EL (cell line): ENCODE data around the gene CFHR4.
"Not testable (repeated sequence)": the region's sequence is repeated elsewhere in the genome, so short reads cannot be mapped to it uniquely, and the experiment has no call there.

Experiments
- DNase-seq: peaks from one replicate; pipeline ENCODE4 v3.0.0-alpha.2; 2016

Gene CFHR4

GRCh38 chr1:196887515-196888239 is at the start of gene CFHR4:
Gene CFHR4, plus strand, starts transcription at chr1:196888052. Its CDS starts 99 bp downstream, at chr1:196888151.
- no peak for DNase-seq

- not testable (repeated sequence) for DNase-seq
These were observed 38.0 kb upstream of the CFHR4 start for GRCh38 chr1:196849613-196850492.

- no peak for DNase-seq
These were observed 31.8 kb upstream of the CFHR4 start for GRCh38 chr1:196856053-196856452.

- no peak for DNase-seq
These were observed 30.7 kb upstream of the CFHR4 start for GRCh38 chr1:196857188-196857587.

GRCh38 chr1:196858811-196859210 is 29.0 kb upstream of the CFHR4 start:
- DNase-seq = no peak

- no peak for DNase-seq
These were observed 27.4 kb upstream of the CFHR4 start for GRCh38 chr1:196860323-196860884.

GRCh38 chr1:196861429-196861828 is 26.4 kb upstream of the CFHR4 start:
- no peak for DNase-seq

- DNase-seq = no peak
These were observed 20.9 kb upstream of the CFHR4 start for GRCh38 chr1:196866974-196867373.

- DNase-seq = no peak
These were observed 14.5 kb upstream of the CFHR4 start for GRCh38 chr1:196873385-196873784.

GRCh38 chr1:196875935-196876334 is 11.9 kb upstream of the CFHR4 start:
- DNase-seq = no peak

- no peak for DNase-seq
These were observed 9.9 kb upstream of the CFHR4 start for GRCh38 chr1:196877964-196878363.

- not testable (repeated sequence) for DNase-seq
These were observed 1.3 kb upstream of the CFHR4 start for GRCh38 chr1:196886560-196886959.

GRCh38 chr1:196890668-196891067 is 2.8 kb downstream of the CFHR4 start:
- DNase-seq = no peak

- DNase-seq = no peak
These were observed 3.4 kb downstream of the CFHR4 start for GRCh38 chr1:196891251-196891650.

GRCh38 chr1:196896355-196896754 is 8.5 kb downstream of the CFHR4 start:
- no peak for DNase-seq

GRCh38 chr1:196897158-196897828 is 9.4 kb downstream of the CFHR4 start:
- no peak for DNase-seq

GRCh38 chr1:196902344-196902743 is 14.5 kb downstream of the CFHR4 start:
- no peak for DNase-seq

- peak; percentile 9 for DNase-seq
These were observed 22.4 kb downstream of the CFHR4 start for GRCh38 chr1:196910215-196910614.

GRCh38 chr1:196912283-196912682 is 24.4 kb downstream of the CFHR4 start:
- not testable (repeated sequence) for DNase-seq

- peak; percentile 48 for DNase-seq
These were observed 39.0 kb downstream of the CFHR4 start for GRCh38 chr1:196926839-196927238.

- not testable (repeated sequence) for DNase-seq
These were observed 45.0 kb downstream of the CFHR4 start for GRCh38 chr1:196932853-196933252.

- DNase-seq = no peak
These were observed 45.8 kb downstream of the CFHR4 start for GRCh38 chr1:196933531-196934189.

- DNase-seq = not testable (repeated sequence)
These were observed 53.6 kb downstream of the CFHR4 start for GRCh38 chr1:196941474-196941873.
